B cell (primary cell): ENCODE data around the gene NKX6-2. TPM values are rescaled to one million over a fixed set of nuclear protein-coding genes. Genes with fewer than 3 reads are reported as not detected.

Experiments
- ATAC-seq: fragments of 200-7000 bp; cut with Tn5 transposase; one replicate; pipeline ENCODE4 v1.10.0; 2021; ENCODE audit warnings: low read depth, mild to moderate bottlenecking, moderate number of reproducible peaks, moderate library complexity
- CTCF ChIA-PET: fragments of 350-600 bp; sonication (Branson Sonifier 250); formaldehyde crosslinking; loops from one replicate; lab custom pipeline; 2021; ENCODE audit warnings: antibody characterized with exemption, inconsistent platforms; lab: Charles Lee
- POLR2A ChIA-PET: fragments of 350-600 bp; sonication (Branson Sonifier 250); formaldehyde crosslinking; loops from one replicate; lab custom pipeline; 2021; ENCODE audit warnings: antibody characterized with exemption; lab: Charles Lee
- DNase-seq: peaks from one replicate; pipeline ENCODE4 v3.0.0; 2013
- H2AFZ ChIP-seq: 2 replicates; pipeline ENCODE4 v1.6.1; 2012; ENCODE audit warnings: mild to moderate bottlenecking, low read depth, low read length; ENCODE audit not compliant: insufficient read depth, poor library complexity, severe bottlenecking
- H3K27ac ChIP-seq, 2 donors: 1 replicate in 1 of 2; 2 replicates in 1 of 2; pipeline ENCODE4 v1.5.1; 2012 to 2013; ENCODE audit warnings: low read length in 2 of 2, mild to moderate bottlenecking in 2 of 2, moderate library complexity in 1 of 2
- H3K27me3 ChIP-seq, 4 experiments: fragments of 200-600 bp in 1 of 4; sonication (generic) in 1 of 4; replicated peaks in 1 of 4; 1 replicate in 2 of 4; 2 replicates in 2 of 4; pipeline versions ENCODE4 v1.6.1 to v1.7.0; 2013 to 2016; ENCODE audit warnings: low read length in 3 of 4, mild to moderate bottlenecking in 2 of 4, mixed read lengths in 1 of 4, moderate library complexity in 1 of 4; ENCODE audit not compliant: insufficient read depth in 4 of 4, control insufficient read depth in 3 of 4; ENCODE audit errors: control extremely low read depth in 1 of 4
- H3K36me3 ChIP-seq, 2 experiments: replicated peaks in 1 of 2; 1 replicate in 1 of 2; 2 replicates in 1 of 2; pipeline versions ENCODE4 v1.6.1 to v1.7.1; 2013; ENCODE audit warnings: low read length in 1 of 2; ENCODE audit not compliant: insufficient read depth in 2 of 2, control insufficient read depth in 1 of 2; ENCODE audit errors: control extremely low read depth in 1 of 2, extremely low read depth in 1 of 2
- H3K4me1 ChIP-seq, 2 donors: fragments of 200-600 bp in 1 of 2; sonication (generic) in 1 of 2; 1 replicate in 1 of 2; 2 replicates in 1 of 2; pipeline versions ENCODE4 v1.5.1 to v1.6.1; 2013 to 2017; ENCODE audit warnings: low read length in 2 of 2; ENCODE audit not compliant: control insufficient read depth in 2 of 2, insufficient read depth in 2 of 2
- H3K4me2 ChIP-seq: replicated peaks from 2 replicates; pipeline ENCODE3; 2012; ENCODE audit warnings: mild to moderate bottlenecking, low read depth, low read length; ENCODE audit not compliant: poor library complexity, severe bottlenecking
- H3K4me3 ChIP-seq, 5 experiments: fragments of 200-600 bp in 1 of 5; sonication (generic) in 1 of 5; 1 replicate in 3 of 5; 2 replicates in 2 of 5; pipeline versions ENCODE4 v1.5.1 to v1.7.0; 2011 to 2016; ENCODE audit warnings: low read length in 4 of 5, mild to moderate bottlenecking in 4 of 5, low read depth in 2 of 5, control low read depth in 1 of 5, moderate library complexity in 1 of 5; ENCODE audit not compliant: insufficient read depth in 1 of 5; ENCODE audit errors: control extremely low read depth in 1 of 5, extremely low read depth in 1 of 5
- H3K79me2 ChIP-seq: fragments of 200-600 bp; sonication (generic); one replicate; pipeline ENCODE4 v1.6.0; 2016; ENCODE audit warnings: low read length; ENCODE audit not compliant: control insufficient read depth, insufficient read depth
- H3K9ac ChIP-seq: fragments of 200-600 bp; sonication (generic); 2 replicates; pipeline ENCODE4 v1.6.1; 2017; ENCODE audit warnings: mild to moderate bottlenecking, low read length, moderate library complexity
- H3K9me3 ChIP-seq, 3 donors: one replicate each; pipeline versions ENCODE4 v1.6.1 to v1.7.1; 2013; ENCODE audit warnings: low read length in 2 of 3; ENCODE audit not compliant: control insufficient read depth in 2 of 3, insufficient read depth in 1 of 3; ENCODE audit errors: control extremely low read depth in 1 of 3
- H4K20me1 ChIP-seq: 2 replicates; pipeline ENCODE4 v1.6.0; 2012; ENCODE audit warnings: mild to moderate bottlenecking, low read length; ENCODE audit not compliant: insufficient read depth, control insufficient read depth, poor library complexity, severe bottlenecking
- H3K27ac Mint-ChIP-seq: one replicate; pipeline ENCODE4 v1.8.0; 2021; ENCODE audit warnings: mixed read lengths
- H3K27me3 Mint-ChIP-seq: one replicate; pipeline ENCODE4 v1.8.0; 2021; ENCODE audit warnings: mixed read lengths
- H3K4me1 Mint-ChIP-seq: one replicate; pipeline ENCODE4 v1.8.0; 2021; ENCODE audit warnings: mixed read lengths
- H3K4me3 Mint-ChIP-seq: one replicate; pipeline ENCODE4 v1.8.0; 2021; ENCODE audit warnings: mixed read lengths
- H3K9me3 Mint-ChIP-seq: one replicate; pipeline ENCODE4 v1.8.0; 2022; ENCODE audit warnings: mixed read lengths; ENCODE audit not compliant: insufficient read depth
- CTCF ChIP-seq: fragments of 200-600 bp; IDR thresholded peaks from one replicate; pipeline ENCODE4 v1.8.0; 2022; ENCODE audit warnings: antibody characterized with exemption, mild to moderate bottlenecking
- EZH2 ChIP-seq: IDR thresholded peaks from 2 replicates; pipeline ENCODE4 v1.6.1; 2012; ENCODE audit warnings: borderline replicate concordance, low read depth, mild to moderate bottlenecking, moderate library complexity, low read length; ENCODE audit not compliant: insufficient read depth, poor library complexity, severe bottlenecking
- WGBS: methylation state at CpG from one replicate; pipeline ENCODE4 v1.1.5; 2013; ENCODE audit warnings: missing lambda C conversion rate; ENCODE audit not compliant: insufficient coverage; 5-methylcytosine and 5-hydroxymethylcytosine counted together
- intact Hi-C: fragments of 100-400 bp; cut with micrococcal nuclease; formaldehyde crosslinking; loops from one replicate; pipeline ENCODE4 v1.10.0; 2022
- polyA plus RNA-seq: library from polyadenylated mRNA; depleted of rRNA; stranded (reverse); fragments of >200 nt; gene quantifications from 2 replicates; pipeline ENCODE4 v1.2.3, GENCODE V29; 2012
- total RNA-seq, 2 donors: library from RNA; stranded (reverse); fragments of 120-200 nt in 1 of 2; gene quantifications; 1 replicate in 1 of 2; 2 replicates in 1 of 2; pipeline versions ENCODE4 v1.2.3 to v1.2.4, GENCODE V29; 2013 to 2022

Gene NKX6-2
- total and polyA plus RNA-seq, 2 donors (not counting 1 experiment from before 2014, with no cell fraction given): not detected

- no peaks in the 10 kb centered on the region for H3K79me2 ChIP-seq
- H2AFZ ChIP-seq: no peak overlapping the region
- DNase-seq (no peak), ATAC-seq (no peak)
- WGBS: 87% methylated on average over 39 of the region's 39 CpGs
- ChIA-PET POLR2A (no interaction called here), CTCF (no interaction called here)
- H4K20me1 ChIP-seq: no peaks in the 10 kb centered on the region
- no peaks in the 10 kb centered on the region for H3K36me3 ChIP-seq
- TF ChIP-seq EZH2: no peak
- no peak for TF ChIP-seq CTCF
- Mint-ChIP-seq H3K4me1 (no peaks in the 10 kb centered on the region), H3K27me3 (peaks cover 1% of the 10 kb centered on the region), H3K9me3 (no peaks in the 10 kb centered on the region), H3K4me3 (no peak overlapping the region), H3K27ac (no peak overlapping the region)
- H3K4me3 ChIP-seq: no peak overlapping the region
- peaks cover 0 to 3% (median 0%) of the 10 kb centered on the region in 4 experiments for H3K27me3 ChIP-seq
- peaks cover 0 to 14% (median 0%) of the 10 kb centered on the region in 3 donors for H3K9me3 ChIP-seq
- H3K4me2 ChIP-seq: no peak overlapping the region
- intact Hi-C loops: no loop called here
- no peaks in the 10 kb centered on the region for H3K4me1 ChIP-seq
- H3K27ac ChIP-seq: no peak overlapping the region
- no peak overlapping the region for H3K9ac ChIP-seq
These were observed 24.3 kb upstream of the NKX6-2 start for GRCh38 chr10:132810141-132810806.
